NCI-H1092 treated with DMSO at 0.1 percent for 48 hours (cell line): ENCODE data around the gene KLF15.
A peak's percentile ranks its signal among the peaks of the same experiment; 100 is the strongest.

ENCODE experiments used
- DNase-seq: peaks from one replicate; lab custom pipeline; 2025; lab: John Stamatoyannopoulos, UW

The KLF15 gene

DNA sequence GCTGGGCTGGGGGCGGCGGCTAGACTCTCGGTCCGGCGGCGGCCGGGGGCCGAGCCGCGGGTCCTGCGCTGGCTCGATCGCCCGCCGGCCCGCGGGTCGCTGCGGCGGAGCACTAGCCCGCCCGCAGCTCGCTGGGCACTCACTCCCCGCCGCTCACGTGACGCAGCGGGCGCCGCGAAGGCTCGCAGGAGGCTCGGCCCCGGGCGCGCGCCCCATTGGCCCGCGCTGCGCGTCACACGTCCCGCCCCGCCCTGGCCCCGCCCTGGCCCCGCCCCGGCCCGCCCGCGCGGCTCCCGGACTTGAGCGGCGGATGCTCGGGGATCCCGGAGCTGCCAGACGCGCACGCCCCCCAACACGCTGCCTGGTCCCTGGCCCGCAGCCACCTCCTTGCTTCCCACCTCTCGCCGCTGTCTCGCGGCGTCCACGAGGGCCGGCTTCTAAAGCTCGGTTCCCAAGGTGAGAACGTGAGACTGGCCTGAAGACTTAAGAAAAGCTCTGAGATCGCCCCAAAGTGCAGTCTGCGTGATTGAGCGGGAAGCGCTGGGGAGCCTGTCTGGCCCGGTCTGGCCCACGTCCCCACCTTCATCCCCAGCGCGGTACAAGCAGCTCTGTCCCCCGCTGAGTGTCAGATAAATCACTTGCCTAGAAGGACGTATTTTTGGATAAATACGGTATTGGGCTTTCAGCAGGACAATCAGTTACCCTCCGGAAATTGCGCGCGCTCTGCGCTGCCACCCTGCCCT lies at the start of gene KLF15:
KLF15 (minus strand) TSS at position 114 of the 743 bp plus-strand sequence. CDS start 4,486 bp downstream, outside the sequence.
- peak; percentile 43 for DNase-seq

GRCh38 chr3:126406389-126407296 lies 49.4 kb upstream of the KLF15 start:
- DNase-seq, result no peak

DNA sequence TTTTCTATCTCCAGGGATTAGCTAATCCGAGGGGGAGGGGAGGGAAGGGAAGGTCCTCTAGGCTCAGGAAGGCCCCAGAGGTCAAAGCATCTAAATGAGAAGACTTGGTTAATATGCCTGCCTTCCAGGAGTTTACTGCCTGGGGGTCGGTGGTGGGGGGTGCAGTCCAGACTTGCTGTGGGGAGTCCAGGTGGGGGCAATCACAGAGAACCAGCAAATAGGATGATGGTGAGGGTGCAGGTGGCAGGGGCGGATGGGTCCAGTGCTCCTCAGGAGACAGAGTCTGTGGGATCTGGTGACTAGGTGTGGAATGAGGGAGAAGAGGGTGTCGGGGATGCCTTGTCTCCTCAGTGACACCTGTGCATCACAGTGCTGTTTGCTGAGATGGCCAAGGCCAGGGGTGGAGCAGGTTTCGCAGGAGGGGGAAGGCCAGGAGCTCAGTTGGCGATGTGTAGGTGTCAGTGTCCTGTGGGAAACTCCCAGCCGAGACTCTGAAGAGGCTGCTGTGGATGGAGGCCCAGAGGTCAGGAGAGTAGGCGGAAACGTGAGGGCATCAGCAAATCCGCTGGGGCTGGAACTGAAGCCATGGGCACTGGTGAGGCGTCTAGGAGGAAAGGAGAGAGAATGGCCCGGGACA lies 45.6 kb upstream of the KLF15 start:
- DNase-seq, result no peak

DNA sequence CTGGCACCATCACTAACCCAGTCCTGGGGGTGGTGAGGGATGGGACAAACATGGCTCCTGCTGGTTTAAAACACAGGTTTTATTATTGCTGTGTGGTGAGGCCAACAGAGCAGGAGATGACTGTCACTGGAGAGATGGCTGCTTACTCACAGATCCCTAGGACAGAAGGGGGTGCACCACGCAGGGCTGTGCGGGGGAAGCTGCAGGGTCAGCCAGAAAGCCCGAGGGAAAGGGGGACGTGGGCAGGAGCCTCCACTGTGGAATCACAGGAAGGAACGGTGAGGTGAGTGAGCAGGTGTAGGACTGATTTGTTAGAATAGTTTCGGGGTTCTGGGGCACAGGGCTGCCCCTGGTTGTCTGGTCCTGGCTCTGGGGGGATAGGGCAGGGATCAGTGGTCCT lies 45.0 kb upstream of the KLF15 start:
- no peak for DNase-seq

DNA sequence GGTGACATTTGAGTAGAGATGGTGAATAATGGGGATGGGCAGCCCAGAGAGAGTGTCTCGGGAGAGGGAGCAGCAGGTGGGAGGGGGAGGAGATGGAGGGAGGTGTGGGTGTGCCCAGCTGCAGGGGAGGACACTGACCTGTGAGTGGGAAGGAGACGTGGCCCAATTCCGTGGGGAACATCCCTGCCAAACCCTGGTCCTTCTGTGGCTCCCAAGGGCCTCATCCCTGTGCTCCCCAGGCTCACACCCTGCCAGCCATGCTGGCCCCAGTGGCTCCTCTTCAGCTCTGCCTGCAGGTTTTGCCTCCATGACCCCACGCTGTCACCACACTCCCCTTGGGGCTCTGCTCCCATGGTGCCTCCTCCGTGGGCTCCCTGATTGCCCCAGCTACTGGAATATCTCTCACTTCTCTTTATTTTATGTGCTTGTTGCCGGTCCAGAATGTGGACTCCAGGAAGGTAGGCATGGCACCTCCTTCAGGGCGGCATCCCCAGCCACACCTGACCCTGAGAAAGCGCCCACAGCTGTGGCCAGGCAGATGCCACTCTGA lies 44.5 kb upstream of the KLF15 start:
- no peak for DNase-seq

GRCh38 chr3:126399756-126400155 lies 42.5 kb upstream of the KLF15 start:
- no peak for DNase-seq

- DNase-seq, result no peak
Observed at GRCh38 chr3:126399351-126399735, 42.1 kb upstream of the KLF15 start.

DNA sequence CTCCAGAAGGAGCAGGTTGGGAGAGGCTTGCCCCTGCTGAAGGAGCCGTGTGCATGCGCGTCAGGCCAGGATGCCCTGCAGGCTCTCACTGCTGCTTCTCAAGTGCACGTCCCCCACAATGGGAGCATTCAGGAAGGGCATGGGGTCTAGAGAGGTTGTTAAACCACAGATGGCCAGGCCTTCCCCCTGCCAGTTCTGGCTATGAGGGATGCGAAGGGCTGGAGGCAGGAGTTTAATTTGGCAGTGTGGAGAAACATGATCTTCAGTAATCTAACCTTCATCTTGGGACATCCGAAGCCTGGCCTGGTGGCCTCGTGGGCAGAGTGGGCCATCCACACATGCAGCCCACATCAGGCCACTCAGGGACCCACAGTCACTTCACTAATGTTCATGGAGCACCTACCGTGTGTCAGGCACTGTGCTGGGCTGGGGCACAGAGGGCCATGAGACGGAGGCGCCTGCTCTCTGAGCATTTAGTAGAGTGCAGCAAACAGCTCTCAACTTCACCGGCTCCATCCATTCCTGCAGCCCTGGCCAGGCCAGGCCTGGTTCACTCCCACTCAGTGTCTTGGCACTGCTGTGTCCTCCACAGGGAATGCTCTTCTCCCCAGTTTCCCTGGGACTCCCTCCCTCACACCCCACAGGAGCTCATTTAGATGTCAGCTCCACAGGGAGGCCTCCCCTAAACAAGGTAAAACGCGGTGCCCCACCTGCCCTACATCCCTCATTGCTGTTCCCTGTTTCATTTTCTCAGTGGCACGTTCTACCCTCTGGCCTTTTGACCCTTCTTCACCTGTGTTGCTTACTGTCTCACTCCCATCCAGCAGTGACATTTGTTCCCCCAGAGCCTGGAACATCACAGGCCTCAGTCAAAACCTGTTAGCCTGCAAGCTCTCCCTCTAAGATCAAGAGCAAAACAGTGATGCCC lies 41.5 kb upstream of the KLF15 start:
- no peak for DNase-seq

GRCh38 chr3:126397610-126398422 lies 40.6 kb upstream of the KLF15 start:
- no peak for DNase-seq

GRCh38 chr3:126396536-126396935 lies 39.3 kb upstream of the KLF15 start:
- DNase-seq, result no peak

- DNase-seq, result no peak
Observed at GRCh38 chr3:126395846-126396513, 38.8 kb upstream of the KLF15 start.

GRCh38 chr3:126394977-126395321 lies 37.7 kb upstream of the KLF15 start:
- DNase-seq, result no peak

DNA sequence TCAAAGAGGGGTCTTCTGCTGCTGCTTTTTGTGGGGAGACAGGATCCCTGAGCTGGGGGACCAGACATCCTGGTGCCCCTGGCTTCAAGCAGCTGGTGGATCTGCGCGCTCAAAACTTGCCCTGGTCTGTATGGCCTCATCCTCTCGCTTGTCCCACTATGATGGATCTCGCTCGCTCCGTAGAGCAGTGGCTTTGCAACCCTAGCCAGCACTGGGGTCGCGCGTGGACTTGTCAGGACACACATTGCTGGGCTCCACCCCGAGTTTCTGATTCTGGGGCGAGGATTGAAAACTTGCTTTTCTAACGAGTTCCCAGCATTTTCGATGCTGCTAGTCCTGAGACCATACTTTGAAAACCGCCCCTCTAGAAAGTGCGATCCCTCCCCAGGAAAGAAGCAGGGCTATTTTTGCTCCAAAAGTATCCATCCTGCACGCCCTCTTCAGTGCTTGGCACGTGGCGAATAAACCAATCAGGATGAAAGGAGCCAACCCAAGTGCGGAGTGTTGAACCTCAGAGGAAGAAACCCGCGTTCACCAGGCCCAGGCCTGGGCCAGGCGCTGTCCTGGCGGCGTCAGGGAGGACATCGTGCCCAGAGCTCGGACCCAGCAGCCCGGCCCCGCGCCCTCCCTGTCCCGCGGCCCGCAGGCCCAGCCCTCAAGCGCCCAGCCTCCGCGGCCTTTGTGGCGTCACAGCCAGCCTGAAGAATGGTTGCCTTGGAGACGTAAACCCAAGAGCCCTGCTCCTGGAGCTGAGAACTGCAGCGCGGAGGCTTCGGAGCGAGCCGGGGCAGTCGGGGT lies 37.2 kb upstream of the KLF15 start, which contains the start of gene CFAP100:
CFAP100 (plus strand) TSS at position 731 of the 798 bp plus-strand sequence. CDS start 1,092 bp downstream, outside the sequence.
- DNase-seq, result peak; percentile 57

DNA sequence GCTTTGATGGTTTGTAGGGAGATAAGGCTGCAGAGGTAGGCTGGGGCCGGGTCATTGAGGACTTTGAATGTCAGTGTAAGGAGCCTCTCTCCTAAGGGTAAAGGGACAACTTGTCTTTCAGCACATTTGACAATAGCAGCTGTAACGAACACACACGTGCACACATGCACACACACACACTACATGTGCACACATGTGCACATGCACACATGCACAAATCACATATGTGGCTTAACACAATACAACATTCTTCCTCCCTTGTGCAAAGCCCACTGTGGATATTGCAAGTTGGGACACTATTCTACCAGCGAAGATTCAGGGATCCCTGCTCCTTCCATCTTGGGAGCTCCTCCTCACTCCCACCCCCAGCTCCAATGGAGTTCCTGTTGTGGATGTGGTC lies 36.4 kb upstream of the KLF15 start:
- DNase-seq, result no peak

DNA sequence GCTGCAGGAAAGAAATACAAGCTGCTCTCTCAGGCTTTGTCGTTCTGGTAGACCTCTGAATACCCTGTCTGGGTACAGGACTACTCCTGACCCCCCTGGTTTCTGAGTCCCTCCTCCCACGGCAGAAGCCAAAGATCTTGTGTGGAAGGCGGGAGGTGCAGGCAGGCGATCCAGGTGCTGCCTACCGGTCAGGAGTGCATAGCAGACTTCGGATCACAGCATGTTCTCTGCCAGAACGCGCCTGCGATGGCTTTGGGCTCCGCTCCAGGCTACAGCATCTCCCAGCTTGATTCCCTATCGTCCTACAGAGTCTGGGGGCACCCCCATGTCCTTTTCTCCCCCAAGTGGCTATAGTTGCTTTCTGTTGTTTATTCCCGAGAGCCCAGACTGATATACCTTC lies 35.0 kb upstream of the KLF15 start:
- DNase-seq, result no peak

DNA sequence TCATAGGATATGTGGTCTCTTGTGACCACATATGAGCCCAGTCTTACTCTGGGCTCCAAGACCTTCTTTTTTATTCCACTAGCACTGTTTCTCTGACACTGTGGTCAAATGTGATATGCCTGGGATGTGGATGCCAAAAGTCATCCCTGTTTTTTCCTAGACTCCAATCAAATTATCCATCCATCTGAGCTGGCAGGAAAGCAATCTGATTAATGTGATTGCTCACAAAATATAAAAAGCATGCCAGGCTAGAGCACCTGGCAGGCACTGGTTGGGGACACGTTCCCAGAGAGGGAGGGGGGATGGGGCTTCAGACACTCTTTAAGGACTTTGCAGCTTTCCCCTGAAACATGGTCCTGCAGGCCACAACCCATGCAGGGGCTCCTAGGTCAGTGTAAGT lies 34.4 kb upstream of the KLF15 start:
- DNase-seq, result no peak

- no peak for DNase-seq
Observed at GRCh38 chr3:126390751-126391150, 33.5 kb upstream of the KLF15 start.

DNA sequence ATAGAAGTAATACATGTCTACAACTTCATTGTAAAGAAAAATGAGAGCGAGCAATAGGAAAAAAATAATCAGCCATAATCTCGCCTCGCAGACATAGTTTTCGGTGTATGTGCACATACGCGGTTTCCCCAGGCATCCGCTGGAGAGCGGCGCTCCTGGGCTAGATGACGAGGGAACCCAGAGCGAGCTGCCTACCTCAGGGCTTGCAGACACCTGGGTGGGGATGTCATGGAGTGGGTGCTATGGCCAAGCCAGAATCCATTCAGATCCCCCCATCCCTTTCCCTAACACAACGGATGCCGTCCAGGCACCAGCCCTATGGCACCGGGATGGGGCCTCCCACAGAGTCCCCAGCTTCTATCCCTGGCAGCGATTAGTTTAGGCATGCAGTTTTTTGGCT lies 33.0 kb upstream of the KLF15 start:
- no peak for DNase-seq

DNA sequence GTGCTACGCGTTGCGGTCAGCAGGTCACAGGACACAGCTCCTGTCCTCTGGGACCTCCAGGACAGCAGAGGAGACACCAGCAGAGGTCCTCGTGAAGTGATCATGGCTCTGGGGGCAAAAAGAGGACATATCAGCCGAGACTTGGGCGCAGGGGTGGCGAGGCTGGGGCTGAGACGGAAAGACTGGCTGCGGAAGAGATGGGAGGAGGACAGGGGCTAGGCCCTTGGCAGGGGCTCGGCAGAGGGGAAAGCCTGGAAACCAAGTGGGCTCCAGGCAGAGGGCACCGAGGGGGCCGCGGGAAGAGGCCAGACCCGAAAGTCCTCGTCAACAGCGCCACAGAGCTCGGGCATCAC lies 32.6 kb upstream of the KLF15 start:
- DNase-seq, result no peak
